K562 (cell line): ENCODE results near the gene ALDH16A1. TPM values are rescaled to one million over a fixed set of nuclear protein-coding genes. Genes with fewer than 3 reads are reported as not detected.
A peak's percentile ranks its signal among the peaks of the same experiment; 100 is the strongest.

Source experiments
- ASH1L ChIP-seq: fragments of 450-650 bp; IDR thresholded peaks from 2 replicates; pipeline ENCODE4 v1.6.1; 2018; ENCODE audit warnings: borderline replicate concordance, mild to moderate bottlenecking, low read depth; ENCODE audit not compliant: partially characterized antibody
- CBX5 ChIP-seq: IDR thresholded peaks from 2 replicates; pipeline ENCODE4 v1.6.1; 2014; ENCODE audit warnings: low read depth, borderline replicate concordance
- CREM ChIP-seq: IDR thresholded peaks from 2 replicates; pipeline ENCODE4 v1.6.1; 2014; ENCODE audit warnings: antibody characterized with exemption, low read depth
- ETV1 ChIP-seq: fragments of 450-650 bp; conservative IDR thresholded peaks from 2 replicates; pipeline ENCODE4 v1.6.1; 2016; ENCODE audit warnings: missing genetic modification characterization, control low read depth, low read depth, missing compliant biosample characterization
- ETV5 ChIP-seq: sonication (generic); formaldehyde crosslinking; IDR thresholded peaks from 2 replicates; pipeline ENCODE4 v1.4.0; 2020; ENCODE audit warnings: low read depth, mild to moderate bottlenecking, missing genetic modification reagents
- HDAC2 ChIP-seq: fragments of 450-650 bp; IDR thresholded peaks from 2 replicates; pipeline ENCODE4 v1.6.1; 2016; ENCODE audit warnings: mild to moderate bottlenecking
- HNRNPLL ChIP-seq: fragments of 200-400 bp; formaldehyde crosslinking; IDR thresholded peaks from 2 replicates; pipeline ENCODE4 v1.6.1; 2017; ENCODE audit warnings: low read length, low read depth, mild to moderate bottlenecking; ENCODE audit not compliant: poor library complexity, severe bottlenecking
- LARP7 ChIP-seq: fragments of 450-650 bp; IDR thresholded peaks from 2 replicates; pipeline ENCODE4 v1.6.1; 2016
- NFRKB ChIP-seq: fragments of 450-650 bp; IDR thresholded peaks from 2 replicates; pipeline ENCODE4 v1.6.1; 2016; ENCODE audit warnings: low read depth
- RCOR1 ChIP-seq, 2 experiments: IDR thresholded peaks; 2 replicates each; pipeline ENCODE4 v1.6.1; 2012; ENCODE audit warnings: low read depth in 2 of 2, low read length in 2 of 2, borderline replicate concordance in 1 of 2, improper control_type of control experiment in 1 of 2
- SIRT6 ChIP-seq: IDR thresholded peaks from one replicate; pipeline ENCODE4 v1.6.1; 2012; ENCODE audit warnings: low read depth, mild to moderate bottlenecking, control low read depth, inconsistent platforms, low read length, moderate library complexity
- SRSF3 ChIP-seq: fragments of 200-400 bp; formaldehyde crosslinking; IDR thresholded peaks from 2 replicates; pipeline ENCODE4 v1.6.1; 2016; ENCODE audit warnings: mild to moderate bottlenecking, low read length, moderate library complexity; ENCODE audit not compliant: insufficient read depth
- ZNF551 ChIP-seq: fragments of 250-450 bp; sonication (Bioruptor Pico); IDR thresholded peaks from 2 replicates; pipeline ENCODE4 v1.5.0; 2021; ENCODE audit warnings: mild to moderate bottlenecking, moderate library complexity
- ZNF695 ChIP-seq: fragments of 450-650 bp; formaldehyde crosslinking; IDR thresholded peaks from 2 replicates; pipeline ENCODE4 v1.4.0; 2020; ENCODE audit warnings: mild to moderate bottlenecking, moderate library complexity
- polyA plus RNA-seq, 8 experiments: library from polyadenylated mRNA; depleted of rRNA in 4 of 8; stranded (reverse) in 5 of 8; unstranded in 3 of 8; fragments of >200 nt; fragmentation: Nextera tagmentation in 2 of 8; fragmentation: Illumina TruSeq in 1 of 8; extraction: Ambion mirVana in 2 of 8; extraction: Trizol in 1 of 8; gene quantifications; 2 replicates each; pipeline versions ENCODE4 v1.2.1 to v1.2.3, GENCODE V29; 2011 to 2014; ENCODE audit warnings: inconsistent platforms in 1 of 8, missing spikeins in 1 of 8
- total RNA-seq, 7 experiments: library from RNA; depleted of rRNA in 6 of 7; stranded (reverse); fragments of >200 nt in 6 of 7; fragmentation: Illumina TruSeq in 2 of 7; extraction: Trizol in 2 of 7; gene quantifications; 2 replicates each; pipeline versions ENCODE4 v1.2.1 to v1.2.3, GENCODE V29; 2011 to 2021; ENCODE audit warnings: low replicate concordance in 1 of 7
- TF ChIP-seq, protein P1 (sequence below): fragments of 250-450 bp; sonication (Bioruptor Pico); IDR thresholded peaks from 2 replicates; pipeline ENCODE4 v1.5.0; 2021; ENCODE audit warnings: mild to moderate bottlenecking, borderline replicate concordance
- TF ChIP-seq, protein P2 (sequence below): fragments of 450-650 bp; IDR thresholded peaks from 2 replicates; pipeline ENCODE4 v1.7.1; 2018; ENCODE audit warnings: mild to moderate bottlenecking, low read depth; ENCODE audit not compliant: partially characterized antibody
- TF ChIP-seq, protein P3 (sequence below), 2 experiments: IDR thresholded peaks; 2 replicates each; pipeline ENCODE4 v1.6.1; 2012; ENCODE audit warnings: improper control_type of control experiment in 2 of 2, low read depth in 2 of 2, low read length in 2 of 2, borderline replicate concordance in 1 of 2
- TF ChIP-seq, protein P4 (sequence below): IDR thresholded peaks from 3 replicates; pipeline ENCODE4 v1.6.1; 2011; ENCODE audit warnings: borderline replicate concordance, mild to moderate bottlenecking; ENCODE audit not compliant: insufficient read length, insufficient read depth

ALDH16A1 gene
- total and polyA plus RNA-seq, 9 of the 15 experiments (the other 6 are each of a cell fraction or from before 2014, with no cell fraction given) = 2.2 to 52.2 (median 7.6) TPM

DNA sequence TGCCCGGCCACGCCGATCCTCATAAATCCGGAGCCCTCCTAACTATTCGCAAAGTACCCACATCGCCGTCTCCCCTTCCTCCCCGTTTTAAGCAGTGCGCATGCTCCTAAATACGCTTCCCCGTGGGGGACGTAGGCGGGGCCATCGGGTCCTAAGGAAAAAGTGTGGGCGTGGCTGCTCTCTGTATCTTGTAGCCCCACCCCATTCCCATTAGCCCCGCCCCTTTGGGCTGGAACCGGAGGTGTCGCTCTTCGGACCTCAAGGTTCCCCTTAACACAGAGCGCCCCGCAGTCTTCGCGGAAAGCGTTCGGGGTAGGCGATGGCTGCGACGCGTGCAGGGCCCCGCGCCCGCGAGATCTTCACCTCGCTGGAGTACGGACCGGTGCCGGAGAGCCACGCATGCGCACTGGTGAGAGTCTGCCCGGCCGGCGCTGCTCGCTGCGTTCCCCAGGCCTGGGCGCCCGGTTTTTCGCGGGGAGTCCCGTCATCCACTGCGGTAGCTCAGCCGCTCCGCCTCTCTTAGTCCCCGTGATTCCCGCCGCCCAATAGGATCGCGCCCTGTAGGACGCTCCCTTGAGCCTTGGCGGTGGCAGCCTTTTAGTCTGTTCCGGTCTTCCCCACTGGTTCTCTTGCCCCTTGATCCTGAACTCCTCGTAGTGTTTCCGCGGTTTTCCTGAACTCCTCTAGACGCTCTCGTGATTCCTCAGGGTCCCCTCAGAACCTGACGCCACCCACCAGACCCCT is at the start of gene ALDH16A1 (continued):
- TF ChIP-seq ETV5 (CRISPR knock-in tag) (peak; percentile 72; the same call in 1 of the 2 replicates), LARP7 (no peak), HDAC2 (no peak; the same call in 1 of the 2 replicates), CREM (peak; percentile 75), ZNF551 (CRISPR knock-in tag) (no peak), ETV1 (tag) (no peak; the same call in 1 of the 2 replicates), CBX5 (no peak), RCOR1 (IDR thresholded peaks at IDR 0.05; ENCODE audit: borderline replicate concordance in 1 of 2, low read depth in 2 of 2, low read length in 2 of 2) (no peak), ASH1L (no peak), NFRKB (peak; percentile 95), HNRNPLL (peak; percentile 78), SRSF3 (no peak), ZNF695 (CRISPR knock-in tag) (no peak), SIRT6 (no peak)
- TF ChIP-seq, protein P1, sequence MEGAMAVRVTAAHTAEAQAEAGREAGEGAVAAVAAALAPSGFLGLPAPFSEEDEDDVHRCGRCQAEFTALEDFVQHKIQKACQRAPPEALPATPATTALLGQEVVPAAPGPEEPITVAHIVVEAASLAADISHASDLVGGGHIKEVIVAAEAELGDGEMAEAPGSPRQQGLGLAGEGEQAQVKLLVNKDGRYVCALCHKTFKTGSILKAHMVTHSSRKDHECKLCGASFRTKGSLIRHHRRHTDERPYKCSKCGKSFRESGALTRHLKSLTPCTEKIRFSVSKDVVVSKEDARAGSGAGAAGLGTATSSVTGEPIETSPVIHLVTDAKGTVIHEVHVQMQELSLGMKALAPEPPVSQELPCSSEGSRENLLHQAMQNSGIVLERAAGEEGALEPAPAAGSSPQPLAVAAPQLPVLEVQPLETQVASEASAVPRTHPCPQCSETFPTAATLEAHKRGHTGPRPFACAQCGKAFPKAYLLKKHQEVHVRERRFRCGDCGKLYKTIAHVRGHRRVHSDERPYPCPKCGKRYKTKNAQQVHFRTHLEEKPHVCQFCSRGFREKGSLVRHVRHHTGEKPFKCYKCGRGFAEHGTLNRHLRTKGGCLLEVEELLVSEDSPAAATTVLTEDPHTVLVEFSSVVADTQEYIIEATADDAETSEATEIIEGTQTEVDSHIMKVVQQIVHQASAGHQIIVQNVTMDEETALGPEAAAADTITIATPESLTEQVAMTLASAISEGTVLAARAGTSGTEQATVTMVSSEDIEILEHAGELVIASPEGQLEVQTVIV (CRISPR knock-in tag) = no peak
- TF ChIP-seq, protein P2, sequence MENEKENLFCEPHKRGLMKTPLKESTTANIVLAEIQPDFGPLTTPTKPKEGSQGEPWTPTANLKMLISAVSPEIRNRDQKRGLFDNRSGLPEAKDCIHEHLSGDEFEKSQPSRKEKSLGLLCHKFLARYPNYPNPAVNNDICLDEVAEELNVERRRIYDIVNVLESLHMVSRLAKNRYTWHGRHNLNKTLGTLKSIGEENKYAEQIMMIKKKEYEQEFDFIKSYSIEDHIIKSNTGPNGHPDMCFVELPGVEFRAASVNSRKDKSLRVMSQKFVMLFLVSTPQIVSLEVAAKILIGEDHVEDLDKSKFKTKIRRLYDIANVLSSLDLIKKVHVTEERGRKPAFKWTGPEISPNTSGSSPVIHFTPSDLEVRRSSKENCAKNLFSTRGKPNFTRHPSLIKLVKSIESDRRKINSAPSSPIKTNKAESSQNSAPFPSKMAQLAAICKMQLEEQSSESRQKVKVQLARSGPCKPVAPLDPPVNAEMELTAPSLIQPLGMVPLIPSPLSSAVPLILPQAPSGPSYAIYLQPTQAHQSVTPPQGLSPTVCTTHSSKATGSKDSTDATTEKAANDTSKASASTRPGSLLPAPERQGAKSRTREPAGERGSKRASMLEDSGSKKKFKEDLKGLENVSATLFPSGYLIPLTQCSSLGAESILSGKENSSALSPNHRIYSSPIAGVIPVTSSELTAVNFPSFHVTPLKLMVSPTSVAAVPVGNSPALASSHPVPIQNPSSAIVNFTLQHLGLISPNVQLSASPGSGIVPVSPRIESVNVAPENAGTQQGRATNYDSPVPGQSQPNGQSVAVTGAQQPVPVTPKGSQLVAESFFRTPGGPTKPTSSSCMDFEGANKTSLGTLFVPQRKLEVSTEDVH = peak; percentile 69
- TF ChIP-seq, protein P3, sequence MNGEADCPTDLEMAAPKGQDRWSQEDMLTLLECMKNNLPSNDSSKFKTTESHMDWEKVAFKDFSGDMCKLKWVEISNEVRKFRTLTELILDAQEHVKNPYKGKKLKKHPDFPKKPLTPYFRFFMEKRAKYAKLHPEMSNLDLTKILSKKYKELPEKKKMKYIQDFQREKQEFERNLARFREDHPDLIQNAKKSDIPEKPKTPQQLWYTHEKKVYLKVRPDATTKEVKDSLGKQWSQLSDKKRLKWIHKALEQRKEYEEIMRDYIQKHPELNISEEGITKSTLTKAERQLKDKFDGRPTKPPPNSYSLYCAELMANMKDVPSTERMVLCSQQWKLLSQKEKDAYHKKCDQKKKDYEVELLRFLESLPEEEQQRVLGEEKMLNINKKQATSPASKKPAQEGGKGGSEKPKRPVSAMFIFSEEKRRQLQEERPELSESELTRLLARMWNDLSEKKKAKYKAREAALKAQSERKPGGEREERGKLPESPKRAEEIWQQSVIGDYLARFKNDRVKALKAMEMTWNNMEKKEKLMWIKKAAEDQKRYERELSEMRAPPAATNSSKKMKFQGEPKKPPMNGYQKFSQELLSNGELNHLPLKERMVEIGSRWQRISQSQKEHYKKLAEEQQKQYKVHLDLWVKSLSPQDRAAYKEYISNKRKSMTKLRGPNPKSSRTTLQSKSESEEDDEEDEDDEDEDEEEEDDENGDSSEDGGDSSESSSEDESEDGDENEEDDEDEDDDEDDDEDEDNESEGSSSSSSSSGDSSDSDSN (IDR thresholded peaks at IDR 0.05; ENCODE audit: borderline replicate concordance in 1 of 2, low read depth in 2 of 2, low read length in 2 of 2) = peak in 1 of 2 experiments; percentile 66; a peak in 1 of 4 replicates
- TF ChIP-seq, protein P4, sequence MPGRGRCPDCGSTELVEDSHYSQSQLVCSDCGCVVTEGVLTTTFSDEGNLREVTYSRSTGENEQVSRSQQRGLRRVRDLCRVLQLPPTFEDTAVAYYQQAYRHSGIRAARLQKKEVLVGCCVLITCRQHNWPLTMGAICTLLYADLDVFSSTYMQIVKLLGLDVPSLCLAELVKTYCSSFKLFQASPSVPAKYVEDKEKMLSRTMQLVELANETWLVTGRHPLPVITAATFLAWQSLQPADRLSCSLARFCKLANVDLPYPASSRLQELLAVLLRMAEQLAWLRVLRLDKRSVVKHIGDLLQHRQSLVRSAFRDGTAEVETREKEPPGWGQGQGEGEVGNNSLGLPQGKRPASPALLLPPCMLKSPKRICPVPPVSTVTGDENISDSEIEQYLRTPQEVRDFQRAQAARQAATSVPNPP = no peak
